Astrocyte of the spinal cord (primary cell): Measurements from ENCODE around the gene NTNG1.

Experiments used
- DNase-seq: peaks from one replicate; pipeline ENCODE4 v3.0.0; 2011; ENCODE audit warnings: low read depth, low spot score
- H3K4me3 ChIP-seq: 2 replicates; pipeline ENCODE4 v1.5.1; 2011; ENCODE audit warnings: low read depth, mild to moderate bottlenecking, low read length, moderate library complexity
- CTCF ChIP-seq: IDR thresholded peaks from 2 replicates; pipeline ENCODE4 v1.5.1; 2012; ENCODE audit warnings: low read depth, mild to moderate bottlenecking, low read length, inconsistent platforms
- in situ Hi-C: cut with HindIII; loops from 2 replicates; pipeline ENCODE4 v1.10.0; 2017; ENCODE audit warnings: low sequenced_read_pairs

NTNG1 gene

GRCh38 chr1:107273515-107273914, 132.7 kb downstream of the NTNG1 start:
- no peak for DNase-seq
- TF ChIP-seq CTCF = no peak
- no peak overlapping the region for H3K4me3 ChIP-seq
- in situ Hi-C loops = no loop called here

- in situ Hi-C loops = no loop called here
- TF ChIP-seq CTCF = no peak
These were observed 133.4 kb downstream of the NTNG1 start for GRCh38 chr1:107274227-107274626.

GRCh38 chr1:107276247-107276646, 135.4 kb downstream of the NTNG1 start:
- in situ Hi-C loops = no loop called here

More at GRCh38 chr1:107274227-107274626, 133.4 kb downstream of the NTNG1 start:
- no peak overlapping the region for H3K4me3 ChIP-seq
- no peak for DNase-seq

GRCh38 chr1:107277022-107277421, 136.2 kb downstream of the NTNG1 start:
- peak; percentile 68 for TF ChIP-seq CTCF
- H3K4me3 ChIP-seq = no peak overlapping the region
- in situ Hi-C loops = no loop called here
- DNase-seq = peak; percentile 62

More at GRCh38 chr1:107276247-107276646, 135.4 kb downstream of the NTNG1 start:
- H3K4me3 ChIP-seq = no peak overlapping the region
- no peak for TF ChIP-seq CTCF
- DNase-seq = no peak

GRCh38 chr1:107286125-107286524, 145.3 kb downstream of the NTNG1 start:
- TF ChIP-seq CTCF = no peak
- in situ Hi-C loops = no loop called here
- H3K4me3 ChIP-seq = no peak overlapping the region
- DNase-seq = no peak

GRCh38 chr1:107291987-107292386, 151.1 kb downstream of the NTNG1 start:
- in situ Hi-C loops = no loop called here
- no peak for DNase-seq
- no peak for TF ChIP-seq CTCF
- no peak overlapping the region for H3K4me3 ChIP-seq
